PFSK-1 (cell line): ENCODE data around the gene CXorf38.

ENCODE experiments used
- FOXP2 ChIP-seq: optimal IDR thresholded peaks from 2 replicates; pipeline ENCODE3; 2011; ENCODE audit warnings: borderline replicate concordance, control low read depth, inconsistent platforms; ENCODE audit not compliant: insufficient read depth; ENCODE audit errors: extremely low read length, extremely low read depth
- POLR2AphosphoS5 ChIP-seq: IDR thresholded peaks from 2 replicates; pipeline ENCODE4 v1.6.1; 2012; ENCODE audit warnings: low read depth, mild to moderate bottlenecking, control low read depth, low read length, moderate library complexity
- REST ChIP-seq, 2 experiments: IDR thresholded peaks; 2 replicates each; pipeline versions ENCODE4 v1.6.1 to v1.8.0; 2011 to 2012; ENCODE audit warnings: low read depth in 2 of 2, low read length in 2 of 2, control low read depth in 1 of 2, inconsistent platforms in 1 of 2, mild to moderate bottlenecking in 1 of 2, moderate library complexity in 1 of 2; ENCODE audit not compliant: insufficient read depth in 1 of 2
- SIN3A ChIP-seq: IDR thresholded peaks from 2 replicates; pipeline ENCODE4 v1.6.1; 2012; ENCODE audit warnings: mild to moderate bottlenecking, low read length, moderate library complexity, borderline replicate concordance; ENCODE audit not compliant: insufficient read depth
- TAF1 ChIP-seq: IDR thresholded peaks from 2 replicates; pipeline ENCODE4 v1.6.1; 2012; ENCODE audit warnings: low read length, control low read depth, borderline replicate concordance; ENCODE audit not compliant: insufficient read depth

The CXorf38 gene

GRCh38 chrX:40628506-40628905 is 18.9 kb downstream of the CXorf38 start:
- TF ChIP-seq FOXP2 (no peak), TAF1 (no peak), REST (IDR thresholded peaks at IDR 0.05; ENCODE audit: insufficient read depth in 1 of 2, low read depth in 2 of 2, low read length in 2 of 2) (no peak), POLR2AphosphoS5 (no peak), SIN3A (no peak)

GRCh38 chrX:40625294-40625693 is 22.1 kb downstream of the CXorf38 start:
- TF ChIP-seq TAF1 (no peak), REST (IDR thresholded peaks at IDR 0.05; ENCODE audit: insufficient read depth in 1 of 2, low read depth in 2 of 2, low read length in 2 of 2) (no peak), FOXP2 (no peak), POLR2AphosphoS5 (no peak), SIN3A (no peak)

GRCh38 chrX:40623665-40624064 is 23.7 kb downstream of the CXorf38 start:
- no peak for TF ChIP-seq FOXP2
- TF ChIP-seq TAF1: no peak
- no peak for TF ChIP-seq REST (IDR thresholded peaks at IDR 0.05; ENCODE audit: insufficient read depth in 1 of 2, low read depth in 2 of 2, low read length in 2 of 2)
- TF ChIP-seq POLR2AphosphoS5: no peak
- TF ChIP-seq SIN3A: no peak

- no peak for TF ChIP-seq REST (IDR thresholded peaks at IDR 0.05; ENCODE audit: insufficient read depth in 1 of 2, low read depth in 2 of 2, low read length in 2 of 2)
- TF ChIP-seq FOXP2: no peak
- TF ChIP-seq POLR2AphosphoS5: no peak
- no peak for TF ChIP-seq TAF1
- TF ChIP-seq SIN3A: no peak
These were observed 24.2 kb downstream of the CXorf38 start, which contains the start of gene MPC1L for GRCh38 chrX:40623139-40623536. Gene MPC1L, plus strand, starts transcription at chrX:40623428. Its CDS starts 138 bp downstream, at chrX:40623566.
